GM23338 (cell line): ENCODE data around the gene EYA4. TPM values are rescaled to one million over a fixed set of nuclear protein-coding genes. Genes with fewer than 3 reads are reported as not detected.

Source experiments
- ATAC-seq: fragments of 200-7000 bp; cut with Tn5 transposase; 3 replicates; pipeline ENCODE4 v1.9.1; 2020
- DNase-seq: peaks from one replicate; pipeline ENCODE4 v3.0.0-alpha.2; 2015; ENCODE audit warnings: low spot score
- H2AFZ ChIP-seq: fragments of 200-600 bp; sonication (generic); 2 replicates; pipeline ENCODE4 v1.8.0; 2016; ENCODE audit warnings: antibody characterized with exemption, mild to moderate bottlenecking, moderate library complexity
- H3F3A ChIP-seq: fragments of 200-600 bp; sonication (generic); replicated peaks from 2 replicates; pipeline ENCODE4 v1.8.0; 2017; ENCODE audit warnings: antibody characterized with exemption, mixed run types, low read depth
- H3K27ac ChIP-seq: fragments of 200-600 bp; sonication (generic); 2 replicates; pipeline ENCODE4 v1.6.1; 2016; ENCODE audit warnings: low read depth
- H3K27me3 ChIP-seq: fragments of 200-600 bp; sonication (generic); 2 replicates; pipeline ENCODE4 v1.8.0; 2016; ENCODE audit warnings: mild to moderate bottlenecking, mixed run types, moderate library complexity; ENCODE audit not compliant: insufficient read depth
- H3K36me3 ChIP-seq: fragments of 200-600 bp; sonication (generic); 2 replicates; pipeline ENCODE4 v1.8.0; 2016; ENCODE audit warnings: mild to moderate bottlenecking; ENCODE audit not compliant: insufficient read depth
- H3K4me1 ChIP-seq: fragments of 200-600 bp; sonication (generic); 2 replicates; pipeline ENCODE4 v1.8.0; 2016; ENCODE audit warnings: mild to moderate bottlenecking, moderate library complexity; ENCODE audit not compliant: insufficient read depth
- H3K4me2 ChIP-seq: fragments of 200-600 bp; sonication (generic); 2 replicates; pipeline ENCODE4 v1.7.1; 2017; ENCODE audit warnings: mixed run types
- H3K4me3 ChIP-seq: fragments of 200-600 bp; sonication (generic); 2 replicates; pipeline ENCODE4 v1.6.1; 2016; ENCODE audit warnings: mixed run types
- H3K79me2 ChIP-seq: fragments of 200-600 bp; sonication (generic); replicated peaks from 2 replicates; pipeline ENCODE4 v1.8.0; 2017; ENCODE audit warnings: mild to moderate bottlenecking; ENCODE audit not compliant: insufficient read depth
- H3K9me2 ChIP-seq: fragments of 200-600 bp; sonication (generic); 2 replicates; pipeline ENCODE4 v1.8.0; 2017; ENCODE audit not compliant: insufficient read depth
- H4K20me1 ChIP-seq: fragments of 200-600 bp; sonication (generic); replicated peaks from 2 replicates; pipeline ENCODE4 v1.8.0; 2017; ENCODE audit warnings: mild to moderate bottlenecking; ENCODE audit not compliant: insufficient read depth
- H3K27ac Mint-ChIP-seq: 2 replicates; pipeline ENCODE4 v1.8.0; 2020; ENCODE audit warnings: inconsistent platforms, mild to moderate bottlenecking, moderate library complexity, mixed read lengths
- H3K27me3 Mint-ChIP-seq: 3 replicates; pipeline ENCODE4 v1.8.0; 2022; ENCODE audit warnings: low read depth, mild to moderate bottlenecking, moderate library complexity, mixed read lengths, inconsistent platforms; ENCODE audit not compliant: insufficient read depth, poor library complexity
- H3K36me3 Mint-ChIP-seq: 3 replicates; pipeline ENCODE4 v1.8.0; 2021; ENCODE audit warnings: low read depth, mild to moderate bottlenecking, inconsistent platforms, moderate library complexity, mixed read lengths
- H3K4me1 Mint-ChIP-seq: 3 replicates; pipeline ENCODE4 v1.8.0; 2020; ENCODE audit warnings: mild to moderate bottlenecking, inconsistent platforms, mixed read lengths
- H3K4me3 Mint-ChIP-seq: 3 replicates; pipeline ENCODE4 v1.8.0; 2021; ENCODE audit warnings: moderate library complexity, mild to moderate bottlenecking, inconsistent platforms, mixed read lengths
- H3K9me3 Mint-ChIP-seq: 3 replicates; pipeline ENCODE4 v1.8.0; 2020; ENCODE audit warnings: moderate library complexity, mild to moderate bottlenecking, inconsistent platforms, mixed read lengths
- CREB1 ChIP-seq: fragments of 250-450 bp; sonication (Bioruptor Pico); IDR thresholded peaks from 2 replicates; pipeline ENCODE4 v1.5.0; 2020; ENCODE audit warnings: low read depth, mild to moderate bottlenecking, moderate library complexity
- EZH2 ChIP-seq: fragments of 200-600 bp; sonication (generic); IDR thresholded peaks from one replicate; pipeline ENCODE4 v1.8.0; 2017; ENCODE audit warnings: antibody characterized with exemption, mild to moderate bottlenecking, low read depth; ENCODE audit not compliant: unreplicated experiment
- EZH2phosphoT487 ChIP-seq: fragments of 200-600 bp; sonication (generic); IDR thresholded peaks from one replicate; pipeline ENCODE4 v1.8.1; 2018; ENCODE audit warnings: antibody characterized with exemption; ENCODE audit not compliant: unreplicated experiment
- NANOG ChIP-seq: IDR thresholded peaks from 2 replicates; pipeline ENCODE4 v1.6.1; 2016; ENCODE audit warnings: antibody characterized with exemption, borderline replicate concordance
- POLR2AphosphoS5 ChIP-seq: IDR thresholded peaks from 2 replicates; pipeline ENCODE4 v1.6.1; 2016; ENCODE audit warnings: antibody characterized with exemption, low read depth
- STAT1 ChIP-seq: IDR thresholded peaks from one replicate; pipeline ENCODE4 v1.6.1; 2016; ENCODE audit warnings: antibody characterized with exemption; ENCODE audit not compliant: unreplicated experiment
- ZNF114 ChIP-seq: fragments of 250-450 bp; sonication (Bioruptor Pico); IDR thresholded peaks from 2 replicates; pipeline ENCODE4 v1.5.0; 2020; ENCODE audit warnings: mild to moderate bottlenecking, moderate library complexity
- polyA plus RNA-seq: library from polyadenylated mRNA; unstranded; fragments of >200 nt; fragmentation: Nextera tagmentation; extraction: Ambion mirVana; gene quantifications from 2 replicates; pipeline ENCODE4 v1.2.1, GENCODE V29; 2016
- total RNA-seq: library from RNA; depleted of rRNA; stranded (reverse); fragments of >200 nt; shearing (Covaris generic); gene quantifications from 2 replicates; pipeline ENCODE4 v1.2.3, GENCODE V29; 2014
- TF ChIP-seq, protein P1 (sequence below): fragments of 250-450 bp; sonication (Bioruptor Pico); IDR thresholded peaks from 2 replicates; pipeline ENCODE4 v1.5.0; 2020; ENCODE audit warnings: mild to moderate bottlenecking, moderate library complexity

The EYA4 gene
- total and polyA plus RNA-seq, 2 experiments from 2014 or later, result 0.05 to 0.21 TPM

GRCh38 chr6:133523816-133524215 is 282.7 kb downstream of the EYA4 start:
- Histone ChIP-seq H3F3A (no peaks in the 10 kb centered on the region), H4K20me1 (no peaks in the 10 kb centered on the region), H3K79me2 (no peaks in the 10 kb centered on the region), H3K4me1 (0 out of 2 replicates have a peak, but pooled peaks cover 3% of the 10 kb centered on the region), H2AFZ (no peak overlapping the region), H3K36me3 (no peaks in the 10 kb centered on the region), H3K27ac (no peak overlapping the region), H3K27me3 (no peaks in the 10 kb centered on the region), H3K4me3 (no peak overlapping the region), H3K9me2 (no peaks in the 10 kb centered on the region), H3K4me2 (no peak overlapping the region)
- no peak for ATAC-seq
- DNase-seq, result no peak
- no peaks in the 10 kb centered on the region for H3K36me3 Mint-ChIP-seq
- no peak for TF ChIP-seq EZH2
- no peak for TF ChIP-seq ZNF114 (CRISPR knock-in tag)
- TF ChIP-seq NANOG, result no peak
- TF ChIP-seq, protein P1, sequence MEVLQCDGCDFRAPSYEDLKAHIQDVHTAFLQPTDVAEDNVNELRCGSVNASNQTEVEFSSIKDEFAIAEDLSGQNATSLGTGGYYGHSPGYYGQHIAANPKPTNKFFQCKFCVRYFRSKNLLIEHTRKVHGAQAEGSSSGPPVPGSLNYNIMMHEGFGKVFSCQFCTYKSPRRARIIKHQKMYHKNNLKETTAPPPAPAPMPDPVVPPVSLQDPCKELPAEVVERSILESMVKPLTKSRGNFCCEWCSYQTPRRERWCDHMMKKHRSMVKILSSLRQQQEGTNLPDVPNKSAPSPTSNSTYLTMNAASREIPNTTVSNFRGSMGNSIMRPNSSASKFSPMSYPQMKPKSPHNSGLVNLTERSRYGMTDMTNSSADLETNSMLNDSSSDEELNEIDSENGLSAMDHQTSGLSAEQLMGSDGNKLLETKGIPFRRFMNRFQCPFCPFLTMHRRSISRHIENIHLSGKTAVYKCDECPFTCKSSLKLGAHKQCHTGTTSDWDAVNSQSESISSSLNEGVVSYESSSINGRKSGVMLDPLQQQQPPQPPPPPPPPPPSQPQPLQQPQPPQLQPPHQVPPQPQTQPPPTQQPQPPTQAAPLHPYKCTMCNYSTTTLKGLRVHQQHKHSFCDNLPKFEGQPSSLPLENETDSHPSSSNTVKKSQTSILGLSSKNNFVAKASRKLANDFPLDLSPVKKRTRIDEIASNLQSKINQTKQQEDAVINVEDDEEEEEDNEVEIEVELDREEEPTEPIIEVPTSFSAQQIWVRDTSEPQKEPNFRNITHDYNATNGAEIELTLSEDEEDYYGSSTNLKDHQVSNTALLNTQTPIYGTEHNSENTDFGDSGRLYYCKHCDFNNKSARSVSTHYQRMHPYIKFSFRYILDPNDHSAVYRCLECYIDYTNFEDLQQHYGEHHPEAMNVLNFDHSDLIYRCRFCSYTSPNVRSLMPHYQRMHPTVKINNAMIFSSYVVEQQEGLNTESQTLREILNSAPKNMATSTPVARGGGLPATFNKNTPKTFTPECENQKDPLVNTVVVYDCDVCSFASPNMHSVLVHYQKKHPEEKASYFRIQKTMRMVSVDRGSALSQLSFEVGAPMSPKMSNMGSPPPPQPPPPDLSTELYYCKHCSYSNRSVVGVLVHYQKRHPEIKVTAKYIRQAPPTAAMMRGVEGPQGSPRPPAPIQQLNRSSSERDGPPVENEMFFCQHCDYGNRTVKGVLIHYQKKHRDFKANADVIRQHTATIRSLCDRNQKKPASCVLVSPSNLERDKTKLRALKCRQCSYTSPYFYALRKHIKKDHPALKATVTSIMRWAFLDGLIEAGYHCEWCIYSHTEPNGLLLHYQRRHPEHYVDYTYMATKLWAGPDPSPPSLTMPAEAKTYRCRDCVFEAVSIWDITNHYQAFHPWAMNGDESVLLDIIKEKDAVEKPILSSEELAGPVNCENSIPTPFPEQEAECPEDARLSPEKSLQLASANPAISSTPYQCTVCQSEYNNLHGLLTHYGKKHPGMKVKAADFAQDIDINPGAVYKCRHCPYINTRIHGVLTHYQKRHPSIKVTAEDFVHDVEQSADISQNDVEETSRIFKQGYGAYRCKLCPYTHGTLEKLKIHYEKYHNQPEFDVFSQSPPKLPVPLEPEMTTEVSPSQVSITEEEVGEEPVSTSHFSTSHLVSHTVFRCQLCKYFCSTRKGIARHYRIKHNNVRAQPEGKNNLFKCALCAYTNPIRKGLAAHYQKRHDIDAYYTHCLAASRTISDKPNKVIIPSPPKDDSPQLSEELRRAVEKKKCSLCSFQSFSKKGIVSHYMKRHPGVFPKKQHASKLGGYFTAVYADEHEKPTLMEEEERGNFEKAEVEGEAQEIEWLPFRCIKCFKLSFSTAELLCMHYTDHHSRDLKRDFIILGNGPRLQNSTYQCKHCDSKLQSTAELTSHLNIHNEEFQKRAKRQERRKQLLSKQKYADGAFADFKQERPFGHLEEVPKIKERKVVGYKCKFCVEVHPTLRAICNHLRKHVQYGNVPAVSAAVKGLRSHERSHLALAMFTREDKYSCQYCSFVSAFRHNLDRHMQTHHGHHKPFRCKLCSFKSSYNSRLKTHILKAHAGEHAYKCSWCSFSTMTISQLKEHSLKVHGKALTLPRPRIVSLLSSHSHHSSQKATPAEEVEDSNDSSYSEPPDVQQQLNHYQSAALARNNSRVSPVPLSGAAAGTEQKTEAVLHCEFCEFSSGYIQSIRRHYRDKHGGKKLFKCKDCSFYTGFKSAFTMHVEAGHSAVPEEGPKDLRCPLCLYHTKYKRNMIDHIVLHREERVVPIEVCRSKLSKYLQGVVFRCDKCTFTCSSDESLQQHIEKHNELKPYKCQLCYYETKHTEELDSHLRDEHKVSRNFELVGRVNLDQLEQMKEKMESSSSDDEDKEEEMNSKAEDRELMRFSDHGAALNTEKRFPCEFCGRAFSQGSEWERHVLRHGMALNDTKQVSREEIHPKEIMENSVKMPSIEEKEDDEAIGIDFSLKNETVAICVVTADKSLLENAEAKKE (CRISPR knock-in tag), result no peak
- no peak for TF ChIP-seq STAT1
- no peak for TF ChIP-seq POLR2AphosphoS5
- no peak for TF ChIP-seq EZH2phosphoT487
- no peak for TF ChIP-seq CREB1 (CRISPR knock-in tag)
- no peak overlapping the region for H3K4me3 Mint-ChIP-seq
- H3K9me3 Mint-ChIP-seq, result no peaks in the 10 kb centered on the region
- H3K27me3 Mint-ChIP-seq, result no peaks in the 10 kb centered on the region
- H3K4me1 Mint-ChIP-seq, result peaks cover 2% of the 10 kb centered on the region; the same call in 2 of the 3 replicates
- peak overlapping the region; percentile 58; the same call in 1 of the 2 replicates for H3K27ac Mint-ChIP-seq
